HL-60 (cell line): ENCODE results near the gene NSUN2.

Source experiments
- DNase-seq, 2 experiments: peaks; one replicate each; pipeline ENCODE4 v3.0.0-alpha.2; 2010 to 2020; ENCODE audit warnings: low read depth in 1 of 2, low spot score in 1 of 2
- H3K27ac ChIP-seq: fragments of 250-450 bp; sonication (Bioruptor Pico); replicated peaks from 2 replicates; pipeline ENCODE4 v1.5.1; 2020; ENCODE audit warnings: mild to moderate bottlenecking, moderate library complexity
- H3K27me3 ChIP-seq: fragments of 250-450 bp; sonication (Bioruptor Pico); 2 replicates; pipeline ENCODE4 v1.5.1; 2021; ENCODE audit warnings: mild to moderate bottlenecking, moderate library complexity; ENCODE audit not compliant: insufficient read depth, poor library complexity, severe bottlenecking
- H3K4me3 ChIP-seq: replicated peaks from 2 replicates; pipeline ENCODE4 v1.5.1; 2011; ENCODE audit warnings: mild to moderate bottlenecking, control low read depth, low read length; ENCODE audit not compliant: insufficient read depth
- GABPA ChIP-seq: IDR thresholded peaks from 2 replicates; pipeline ENCODE4 v1.6.1; 2012; ENCODE audit warnings: low read depth
- POLR2AphosphoS5 ChIP-seq: IDR thresholded peaks from 2 replicates; pipeline ENCODE4 v1.6.1; 2012; ENCODE audit warnings: low read depth
- SPI1 ChIP-seq: IDR thresholded peaks from 2 replicates; pipeline ENCODE4 v1.6.1; 2012; ENCODE audit warnings: low read depth, mild to moderate bottlenecking, borderline replicate concordance
- TF ChIP-seq, protein P1 (sequence below): IDR thresholded peaks from 2 replicates; pipeline ENCODE4 v1.6.1; 2012; ENCODE audit warnings: low read depth; ENCODE audit not compliant: insufficient replicate concordance
- TF ChIP-seq, protein P2 (sequence below): IDR thresholded peaks from one replicate; pipeline ENCODE4 v1.5.1; 2011; ENCODE audit warnings: low read length, control low read depth, inconsistent platforms; ENCODE audit not compliant: insufficient read depth

The NSUN2 gene

DNA sequence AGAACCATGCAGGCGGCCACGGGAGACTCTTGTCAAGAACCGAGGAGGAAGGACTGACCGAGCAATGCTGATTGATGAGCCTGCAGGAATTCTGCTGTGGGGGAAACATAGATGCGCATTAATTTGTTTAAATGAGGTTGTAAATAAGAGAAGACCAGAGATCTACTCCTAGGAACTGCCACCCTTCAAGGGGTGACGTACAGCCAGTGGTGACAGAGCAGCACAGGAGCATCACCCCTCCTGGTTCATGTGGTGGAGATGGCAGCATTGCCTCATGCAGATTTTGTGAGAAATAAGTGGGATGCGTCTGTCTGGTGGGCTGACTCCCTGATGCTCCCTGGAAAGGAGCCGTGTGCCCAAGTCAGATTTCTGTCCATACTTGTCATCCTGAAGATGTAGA, 22.6 kb upstream of the NSUN2 start:
- H3K4me3 ChIP-seq = no peak overlapping the region
- DNase-seq = no peak
- no peak overlapping the region for H3K27ac ChIP-seq
- H3K27me3 ChIP-seq = no peaks in the 10 kb centered on the region
- TF ChIP-seq GABPA (no peak), SPI1 (no peak), POLR2AphosphoS5 (no peak)
- TF ChIP-seq, protein P1, sequence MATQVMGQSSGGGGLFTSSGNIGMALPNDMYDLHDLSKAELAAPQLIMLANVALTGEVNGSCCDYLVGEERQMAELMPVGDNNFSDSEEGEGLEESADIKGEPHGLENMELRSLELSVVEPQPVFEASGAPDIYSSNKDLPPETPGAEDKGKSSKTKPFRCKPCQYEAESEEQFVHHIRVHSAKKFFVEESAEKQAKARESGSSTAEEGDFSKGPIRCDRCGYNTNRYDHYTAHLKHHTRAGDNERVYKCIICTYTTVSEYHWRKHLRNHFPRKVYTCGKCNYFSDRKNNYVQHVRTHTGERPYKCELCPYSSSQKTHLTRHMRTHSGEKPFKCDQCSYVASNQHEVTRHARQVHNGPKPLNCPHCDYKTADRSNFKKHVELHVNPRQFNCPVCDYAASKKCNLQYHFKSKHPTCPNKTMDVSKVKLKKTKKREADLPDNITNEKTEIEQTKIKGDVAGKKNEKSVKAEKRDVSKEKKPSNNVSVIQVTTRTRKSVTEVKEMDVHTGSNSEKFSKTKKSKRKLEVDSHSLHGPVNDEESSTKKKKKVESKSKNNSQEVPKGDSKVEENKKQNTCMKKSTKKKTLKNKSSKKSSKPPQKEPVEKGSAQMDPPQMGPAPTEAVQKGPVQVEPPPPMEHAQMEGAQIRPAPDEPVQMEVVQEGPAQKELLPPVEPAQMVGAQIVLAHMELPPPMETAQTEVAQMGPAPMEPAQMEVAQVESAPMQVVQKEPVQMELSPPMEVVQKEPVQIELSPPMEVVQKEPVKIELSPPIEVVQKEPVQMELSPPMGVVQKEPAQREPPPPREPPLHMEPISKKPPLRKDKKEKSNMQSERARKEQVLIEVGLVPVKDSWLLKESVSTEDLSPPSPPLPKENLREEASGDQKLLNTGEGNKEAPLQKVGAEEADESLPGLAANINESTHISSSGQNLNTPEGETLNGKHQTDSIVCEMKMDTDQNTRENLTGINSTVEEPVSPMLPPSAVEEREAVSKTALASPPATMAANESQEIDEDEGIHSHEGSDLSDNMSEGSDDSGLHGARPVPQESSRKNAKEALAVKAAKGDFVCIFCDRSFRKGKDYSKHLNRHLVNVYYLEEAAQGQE = no peak
- TF ChIP-seq, protein P2, sequence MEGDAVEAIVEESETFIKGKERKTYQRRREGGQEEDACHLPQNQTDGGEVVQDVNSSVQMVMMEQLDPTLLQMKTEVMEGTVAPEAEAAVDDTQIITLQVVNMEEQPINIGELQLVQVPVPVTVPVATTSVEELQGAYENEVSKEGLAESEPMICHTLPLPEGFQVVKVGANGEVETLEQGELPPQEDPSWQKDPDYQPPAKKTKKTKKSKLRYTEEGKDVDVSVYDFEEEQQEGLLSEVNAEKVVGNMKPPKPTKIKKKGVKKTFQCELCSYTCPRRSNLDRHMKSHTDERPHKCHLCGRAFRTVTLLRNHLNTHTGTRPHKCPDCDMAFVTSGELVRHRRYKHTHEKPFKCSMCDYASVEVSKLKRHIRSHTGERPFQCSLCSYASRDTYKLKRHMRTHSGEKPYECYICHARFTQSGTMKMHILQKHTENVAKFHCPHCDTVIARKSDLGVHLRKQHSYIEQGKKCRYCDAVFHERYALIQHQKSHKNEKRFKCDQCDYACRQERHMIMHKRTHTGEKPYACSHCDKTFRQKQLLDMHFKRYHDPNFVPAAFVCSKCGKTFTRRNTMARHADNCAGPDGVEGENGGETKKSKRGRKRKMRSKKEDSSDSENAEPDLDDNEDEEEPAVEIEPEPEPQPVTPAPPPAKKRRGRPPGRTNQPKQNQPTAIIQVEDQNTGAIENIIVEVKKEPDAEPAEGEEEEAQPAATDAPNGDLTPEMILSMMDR = no peak

DNA sequence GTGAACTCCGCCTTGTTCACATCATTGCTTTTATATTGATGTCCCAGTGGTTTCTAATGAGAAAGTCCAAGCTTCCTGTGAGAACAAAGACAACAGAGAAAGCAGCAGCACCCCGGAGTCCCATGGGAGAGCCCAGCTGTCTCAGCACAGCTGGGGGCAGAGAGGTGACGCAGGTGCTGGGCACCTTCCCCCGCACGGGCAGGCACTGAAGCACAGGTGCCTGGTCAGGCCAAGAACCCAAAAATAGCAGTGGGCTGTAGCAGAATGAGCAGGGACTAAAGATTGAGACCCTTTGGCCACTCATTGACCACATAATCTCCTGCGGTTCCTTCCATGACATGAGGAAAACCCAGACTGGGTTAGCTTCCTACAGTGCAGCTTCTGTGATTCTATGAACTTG, 19.2 kb upstream of the NSUN2 start:
- H3K4me3 ChIP-seq = no peak overlapping the region
- DNase-seq = no peak
- TF ChIP-seq SPI1 = no peak
- TF ChIP-seq, protein P2 = no peak
- TF ChIP-seq, protein P1 = no peak
- no peak for TF ChIP-seq POLR2AphosphoS5
- no peak for TF ChIP-seq GABPA

DNA sequence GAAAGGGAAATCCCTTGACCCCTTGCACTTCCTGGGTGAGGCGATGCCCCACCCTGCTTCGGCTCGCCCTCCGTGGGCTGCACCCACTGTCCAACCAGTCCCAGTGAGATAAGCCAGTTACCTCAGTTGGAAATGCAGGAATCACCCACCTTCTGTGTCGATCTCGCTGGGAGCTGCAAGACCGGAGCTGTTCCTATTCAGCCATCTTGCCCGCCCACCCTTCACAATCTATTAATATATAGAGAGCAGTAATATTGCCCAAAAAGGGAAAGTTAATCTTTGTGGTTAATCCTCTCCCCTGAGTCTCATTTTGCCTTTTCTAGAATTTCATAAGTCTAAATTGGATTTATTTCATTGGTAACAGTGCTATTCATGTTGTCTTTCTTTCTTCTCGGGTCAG, 16.8 kb upstream of the NSUN2 start:
- TF ChIP-seq GABPA = no peak
- TF ChIP-seq, protein P1 = no peak
- TF ChIP-seq, protein P2 = no peak
- no peak for TF ChIP-seq SPI1
- TF ChIP-seq POLR2AphosphoS5 = no peak
- no peak for DNase-seq
- Histone ChIP-seq H3K27ac (no peak overlapping the region), H3K27me3 (no peaks in the 10 kb centered on the region), H3K4me3 (no peak overlapping the region)

More for the DNA sequence above, 19.2 kb upstream of the NSUN2 start:
- Histone ChIP-seq H3K27me3 (no peaks in the 10 kb centered on the region), H3K27ac (no peak overlapping the region)
